Adrenal gland (tissue), 5 donors: ENCODE measurements around the gene CEP76.

Source experiments
- CTCF ChIP-seq, 6 experiments: fragments of 450-650 bp in 4 of 6; fragments of 200-600 bp in 2 of 6; sonication (generic) in 1 of 6; IDR thresholded peaks; 1 replicate in 5 of 6; 2 replicates in 1 of 6; pipeline versions ENCODE4 v1.5.1 to v1.8.0; 2016 to 2021; ENCODE audit warnings: antibody characterized with exemption in 6 of 6, mild to moderate bottlenecking in 2 of 6, moderate library complexity in 1 of 6
- POLR2A ChIP-seq, 2 donors: fragments of 450-650 bp; IDR thresholded peaks; one replicate each; pipeline ENCODE4 v1.6.1; 2017; ENCODE audit warnings: antibody characterized with exemption in 2 of 2, mild to moderate bottlenecking in 2 of 2, moderate library complexity in 1 of 2
- donor health status: DM: no; HTN: no; CAD: no.

DNA sequence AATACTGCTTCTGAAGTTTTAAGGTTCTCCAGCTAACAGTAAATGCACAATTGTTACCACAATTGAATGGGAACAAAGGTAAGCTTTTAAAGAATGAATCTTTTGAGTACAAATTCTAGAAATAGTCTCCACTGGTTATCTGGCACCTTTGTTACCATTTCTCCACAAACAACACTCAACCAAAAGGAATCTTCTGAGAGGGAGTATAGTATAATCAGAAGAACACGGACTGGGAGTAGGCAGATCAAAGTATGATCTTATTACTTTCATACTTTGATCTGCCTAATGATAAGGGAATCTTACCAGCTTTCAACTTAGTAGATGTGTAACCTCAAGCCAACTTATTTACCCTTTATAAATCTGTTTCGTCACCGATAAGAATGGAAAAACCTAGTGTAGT, 1.4 kb downstream of the CEP76 start:
- TF ChIP-seq POLR2A (IDR thresholded peaks at IDR 0.05), result no peak
- no peak for TF ChIP-seq CTCF (IDR thresholded peaks at IDR 0.05)
